ENCODE results near the gene CAVIN2.
"Not testable (repeated sequence)": the region's sequence is repeated elsewhere in the genome, so short reads cannot be mapped to it uniquely, and the experiment has no call there.

The CAVIN2 gene

GRCh38 chr2:191797500-191797899 is 49.4 kb downstream of the CAVIN2 start:
- DNase-seq: no peak

- DNase-seq: no peak
These were observed 51.2 kb downstream of the CAVIN2 start for GRCh38 chr2:191795715-191796114.

- DNase-seq: no peak
These were observed 54.8 kb downstream of the CAVIN2 start for GRCh38 chr2:191791953-191792560.

GRCh38 chr2:191790737-191791136 is 56.2 kb downstream of the CAVIN2 start:
- no peak for DNase-seq

- DNase-seq: no peak
These were observed 57.1 kb downstream of the CAVIN2 start for GRCh38 chr2:191789796-191790195.

GRCh38 chr2:191786694-191787093 is 60.2 kb downstream of the CAVIN2 start:
- DNase-seq: no peak

GRCh38 chr2:191785651-191786050 is 61.2 kb downstream of the CAVIN2 start:
- not testable (repeated sequence) for DNase-seq
